Mucosa of gallbladder (tissue), 1 donor: ENCODE results near the gene GNB4. TPM values are rescaled to one million over a fixed set of nuclear protein-coding genes. Genes with fewer than 3 reads are reported as not detected.

ENCODE experiments used
- DNase-seq: peaks from one replicate; pipeline ENCODE4 v3.0.0-alpha.2; 2020; ENCODE audit warnings: low spot score
- total RNA-seq: library from RNA; stranded (reverse); gene quantifications from one replicate; pipeline ENCODE4 v1.2.1, GENCODE V29; 2021
- donor health status: DM: no; HTN: no; CAD: no.

GNB4 gene
- total RNA-seq, result 14.5 TPM

DNA sequence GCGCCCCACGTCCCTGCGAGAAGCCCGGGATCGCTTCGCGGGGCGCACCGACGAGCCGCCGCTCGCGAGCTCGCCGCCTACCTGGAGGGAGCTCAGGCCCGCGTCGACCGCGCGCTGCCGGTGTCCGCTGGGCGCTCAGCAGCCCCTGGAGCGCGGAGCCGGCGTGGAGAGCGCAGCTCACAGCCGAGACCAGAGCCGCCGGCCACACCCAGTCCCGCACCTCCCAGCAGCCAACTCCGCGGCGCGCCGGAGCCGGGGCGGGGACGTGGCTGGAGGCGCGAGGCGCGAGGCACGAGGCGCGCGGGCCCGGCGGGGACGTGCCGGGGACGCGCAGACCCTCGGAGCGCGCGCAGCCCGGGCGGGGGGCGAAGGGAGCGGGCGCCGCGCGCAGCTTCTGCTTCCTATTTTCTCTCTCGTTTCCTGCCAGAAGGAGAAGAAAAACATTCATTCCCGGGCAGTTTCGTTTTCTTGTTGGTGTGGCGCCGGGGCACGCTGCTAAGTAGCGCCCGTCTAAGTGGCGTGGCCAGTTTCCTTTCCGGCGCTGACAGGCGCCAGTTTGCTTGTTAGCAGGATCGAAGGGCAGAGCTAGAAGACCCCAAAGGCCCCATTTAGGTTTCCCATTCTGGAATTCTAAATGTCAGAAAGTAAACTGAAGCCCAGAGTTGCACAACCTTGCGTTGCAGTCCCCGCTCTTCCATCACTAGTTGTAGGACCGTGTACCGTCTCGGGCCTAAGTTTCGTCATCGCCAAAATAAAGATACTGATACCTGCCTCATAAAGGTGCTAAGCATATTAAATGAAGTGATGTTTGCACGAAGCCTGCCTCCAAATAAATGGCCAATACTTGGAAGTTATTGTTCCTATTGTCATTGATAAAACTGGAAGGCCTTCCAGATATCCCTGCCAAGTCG is at the start of gene GNB4:
Gene GNB4 (minus strand): TSS at position 206 of the 911 bp plus-strand sequence. CDS start 25,270 bp downstream, outside the sequence.
- DNase-seq, result peak; percentile 63

DNA sequence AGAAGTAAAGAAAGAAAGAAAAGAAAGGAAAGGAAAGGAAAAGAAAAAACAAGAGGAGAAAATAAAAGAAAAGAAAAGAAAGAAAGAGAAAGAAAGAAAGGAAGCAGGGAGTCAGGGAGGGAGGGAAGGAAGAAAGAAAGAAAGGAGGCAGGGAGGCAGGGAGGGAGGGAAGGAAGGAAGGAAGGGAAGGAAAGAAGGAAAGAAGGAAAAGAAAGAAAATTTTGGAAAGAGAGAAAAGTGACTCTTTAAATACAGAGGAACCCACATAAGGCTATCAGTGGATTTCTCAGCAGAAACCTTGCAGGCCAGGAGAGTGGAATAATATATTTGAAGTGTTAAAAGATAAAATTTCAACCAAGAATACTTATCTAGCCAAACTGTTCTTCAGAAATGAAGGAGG is 44.2 kb upstream of the GNB4 start:
- no peak for DNase-seq

DNA sequence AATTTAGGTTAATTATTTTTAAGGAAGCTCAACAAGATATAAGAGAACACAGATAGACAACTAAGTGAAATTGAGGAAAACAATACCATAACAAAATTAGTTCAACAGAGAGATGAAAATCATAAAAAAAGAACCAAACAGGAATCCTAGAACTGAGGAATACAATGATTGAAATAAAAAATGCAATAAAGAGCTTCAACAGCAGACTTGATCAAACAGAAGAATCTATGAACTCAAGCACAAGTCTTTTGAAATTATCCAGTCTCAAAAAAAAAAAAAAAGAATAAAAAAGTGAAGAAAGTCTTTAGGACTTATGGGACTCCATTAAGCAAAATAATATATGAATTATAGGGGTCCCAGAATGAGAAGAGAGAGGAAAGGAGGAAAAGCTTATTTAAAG is 42.0 kb upstream of the GNB4 start:
- DNase-seq, result no peak

GRCh38 chr3:179488213-179488612 is 36.9 kb upstream of the GNB4 start:
- no peak for DNase-seq

DNA sequence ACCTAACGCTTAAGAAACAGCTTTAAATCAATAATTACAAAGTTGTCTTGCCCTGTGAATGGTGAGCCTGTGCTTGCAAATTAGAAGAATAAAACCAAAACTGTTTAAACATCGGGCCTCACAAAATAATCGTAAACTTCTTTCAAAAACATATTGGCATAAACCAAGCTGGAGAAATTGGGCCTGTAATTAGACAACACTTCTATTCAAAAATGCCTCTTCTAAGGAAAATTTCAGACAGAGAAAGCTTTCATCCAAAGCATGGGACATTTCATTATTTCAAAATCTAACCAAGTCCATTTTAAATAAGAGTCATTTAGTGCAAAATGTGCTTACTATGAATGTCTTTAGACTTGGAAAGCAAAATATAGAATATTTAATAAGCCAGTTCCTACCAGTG is 35.5 kb upstream of the GNB4 start:
- DNase-seq, result no peak

GRCh38 chr3:179482857-179483256 is 31.6 kb upstream of the GNB4 start:
- no peak for DNase-seq

GRCh38 chr3:179476215-179476614 is 24.9 kb upstream of the GNB4 start:
- DNase-seq, result no peak

- no peak for DNase-seq
These were observed 23.2 kb upstream of the GNB4 start for GRCh38 chr3:179474480-179474879.

DNA sequence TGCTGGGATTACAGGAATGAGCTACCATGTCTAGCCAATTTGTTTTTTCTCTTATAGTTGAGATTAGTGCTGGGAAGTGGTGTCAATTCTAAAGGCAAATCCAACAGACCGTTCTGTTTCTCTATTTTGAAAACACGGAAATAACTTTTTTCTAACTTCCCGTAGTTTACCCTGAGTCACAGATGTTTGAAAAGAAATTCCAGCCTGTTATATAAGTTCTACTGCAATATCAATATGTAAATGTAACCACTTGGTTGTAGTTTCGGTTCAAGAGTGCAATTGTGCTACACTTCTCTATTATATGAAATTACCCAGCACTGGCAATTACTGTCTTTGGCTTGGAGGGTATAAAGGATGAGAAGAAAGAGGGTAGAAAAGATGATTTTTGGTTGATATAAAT is 22.3 kb upstream of the GNB4 start:
- no peak for DNase-seq

GRCh38 chr3:179464323-179465092 is 13.2 kb upstream of the GNB4 start:
- DNase-seq, result no peak

DNA sequence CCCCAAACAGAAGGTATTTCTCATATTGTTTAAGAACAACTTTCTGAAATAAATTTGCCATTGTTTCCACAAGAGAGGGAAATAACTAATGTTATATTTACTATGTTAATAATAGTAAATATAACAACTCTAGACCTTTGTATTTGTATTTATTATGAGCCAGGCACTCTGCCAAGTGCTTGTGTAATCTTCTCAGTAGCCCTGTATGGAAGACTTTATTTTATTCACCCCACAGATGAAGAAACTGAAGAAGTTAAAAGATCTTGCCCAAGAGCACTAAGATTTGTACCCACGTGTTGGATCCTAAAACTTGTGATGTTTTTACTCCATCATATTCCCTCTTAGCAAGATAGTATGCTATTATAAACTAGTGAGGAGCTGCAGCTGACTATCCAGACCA is 12.0 kb upstream of the GNB4 start:
- DNase-seq, result no peak

- no peak for DNase-seq
These were observed 9.0 kb upstream of the GNB4 start for GRCh38 chr3:179460260-179460659.

DNA sequence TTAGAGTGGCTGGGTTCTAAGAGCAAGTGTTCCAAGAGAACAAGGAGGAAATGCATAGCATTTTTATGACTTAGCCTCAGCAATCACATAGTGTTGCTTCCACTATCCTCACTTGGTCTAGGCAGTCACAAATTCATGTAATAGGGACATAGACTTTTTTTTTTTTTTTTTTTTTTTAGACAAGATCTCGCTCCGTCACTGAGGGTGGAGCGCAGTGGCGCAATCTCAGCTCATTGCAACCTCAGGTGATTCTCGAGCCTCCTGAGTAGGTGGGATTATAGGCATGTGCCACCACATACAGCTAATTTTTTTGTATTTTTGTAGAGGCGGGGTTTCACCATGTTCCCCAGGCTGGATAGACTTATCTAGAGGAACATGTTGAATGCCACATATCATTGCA is 4.7 kb upstream of the GNB4 start:
- DNase-seq, result no peak

DNA sequence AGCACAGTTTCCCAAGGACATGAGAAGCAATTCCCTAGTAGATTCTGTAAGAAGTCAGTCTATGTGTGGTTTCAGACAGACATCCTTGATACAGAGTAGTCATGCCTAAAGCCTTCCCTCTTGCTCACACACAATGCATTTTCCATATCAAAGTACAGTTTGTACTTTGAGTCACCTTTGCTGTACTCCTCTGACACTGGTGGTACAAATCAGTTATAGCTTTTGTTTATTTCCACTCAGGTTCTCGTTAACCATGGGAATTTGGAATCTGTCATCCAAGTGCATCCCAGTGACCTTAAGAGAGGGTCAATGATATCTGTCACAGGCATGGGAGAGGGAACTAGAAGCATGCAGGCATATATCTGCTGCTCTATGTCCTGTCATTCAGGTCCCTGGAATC is 3.6 kb upstream of the GNB4 start:
- DNase-seq, result no peak

GRCh38 chr3:179453967-179454366 is 2.7 kb upstream of the GNB4 start:
- no peak for DNase-seq

DNA sequence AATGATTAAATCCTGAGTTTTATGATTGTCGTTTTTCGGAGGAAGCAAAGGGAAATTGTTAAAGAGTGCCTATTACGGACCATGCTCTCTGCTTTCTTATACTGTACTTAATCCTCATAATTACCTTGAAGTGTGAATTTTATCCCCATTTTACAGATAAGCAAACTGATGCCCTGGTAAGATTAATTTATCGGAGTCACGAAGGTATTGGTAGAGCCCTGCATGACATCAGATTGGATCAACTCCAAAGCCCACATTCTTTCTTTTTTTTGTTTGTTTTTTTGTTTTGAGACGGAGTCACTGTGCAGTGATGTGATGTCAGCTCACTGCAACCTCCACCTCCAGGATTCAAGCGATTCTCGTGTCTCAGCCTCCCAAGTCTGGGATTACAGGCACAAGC is 1.6 kb upstream of the GNB4 start:
- no peak for DNase-seq

- no peak for DNase-seq
These were observed 900 bp upstream of the GNB4 start for GRCh38 chr3:179452176-179452564.

- peak; percentile 13 for DNase-seq
These were observed 387 bp downstream of the GNB4 start for GRCh38 chr3:179450901-179451264.

GRCh38 chr3:179450261-179450701 is 989 bp downstream of the GNB4 start:
- DNase-seq, result no peak

DNA sequence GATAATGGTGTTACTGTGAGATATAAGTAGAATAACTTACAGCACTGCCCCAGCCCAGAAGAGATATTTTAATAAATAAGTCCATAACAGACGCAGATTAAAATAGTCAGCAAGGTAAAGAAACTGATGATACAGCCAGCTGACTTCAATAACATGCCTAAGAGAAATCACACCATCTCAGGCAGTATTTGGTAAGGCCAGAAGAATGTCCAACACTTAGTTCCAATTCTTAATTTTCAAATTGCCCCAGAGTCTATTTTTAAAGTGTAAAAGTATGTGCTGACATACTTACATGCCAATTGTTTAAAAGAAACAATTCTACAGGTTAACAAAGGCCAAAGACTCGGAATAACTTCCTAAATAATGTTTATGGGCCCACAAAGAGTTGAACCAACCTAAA is 1.6 kb downstream of the GNB4 start:
- DNase-seq, result no peak

- no peak for DNase-seq
These were observed 4.0 kb downstream of the GNB4 start for GRCh38 chr3:179447251-179447650.

- DNase-seq, result no peak
These were observed 4.8 kb downstream of the GNB4 start for GRCh38 chr3:179446501-179446900.

- DNase-seq, result no peak
These were observed 12.4 kb downstream of the GNB4 start for GRCh38 chr3:179438841-179439240.
